HFF-Myc (cell line): ENCODE data around the gene GRIK4.

Experiments
- DNase-seq: peaks from one replicate; pipeline ENCODE4 v3.0.0-alpha.2; 2011; ENCODE audit warnings: low read depth; ENCODE audit errors: extremely low read depth
- H3K4me3 ChIP-seq: replicated peaks from 2 replicates; pipeline ENCODE4 v1.5.1; 2011; ENCODE audit warnings: low read depth, mild to moderate bottlenecking, control low read depth, low read length
- CTCF ChIP-seq: IDR thresholded peaks from 2 replicates; pipeline ENCODE4 v1.5.1; 2012; ENCODE audit warnings: mild to moderate bottlenecking, low read depth, low read length, control low read depth; ENCODE audit errors: missing control alignments

Gene GRIK4

GRCh38 chr11:120642196-120642894, 130.8 kb downstream of the GRIK4 start:
- no peak for DNase-seq
- H3K4me3 ChIP-seq = no peak overlapping the region
- TF ChIP-seq CTCF = no peak

GRCh38 chr11:120643284-120643683, 131.7 kb downstream of the GRIK4 start:
- no peak for DNase-seq

GRCh38 chr11:120645639-120646038, 134.1 kb downstream of the GRIK4 start:
- no peak for TF ChIP-seq CTCF
- DNase-seq = no peak
- no peak overlapping the region for H3K4me3 ChIP-seq

More at GRCh38 chr11:120643284-120643683, 131.7 kb downstream of the GRIK4 start:
- no peak overlapping the region for H3K4me3 ChIP-seq
- no peak for TF ChIP-seq CTCF

- no peak for DNase-seq
- H3K4me3 ChIP-seq = no peak overlapping the region
- no peak for TF ChIP-seq CTCF
These were observed 134.7 kb downstream of the GRIK4 start for GRCh38 chr11:120646206-120646605.

GRCh38 chr11:120647681-120648080, 136.1 kb downstream of the GRIK4 start:
- DNase-seq = no peak
- H3K4me3 ChIP-seq = no peak overlapping the region
- TF ChIP-seq CTCF = no peak

- DNase-seq = no peak
- no peak for TF ChIP-seq CTCF
These were observed 137.2 kb downstream of the GRIK4 start for GRCh38 chr11:120648771-120649170.

GRCh38 chr11:120649316-120649715, 137.8 kb downstream of the GRIK4 start:
- no peak overlapping the region for H3K4me3 ChIP-seq
- DNase-seq = no peak
- no peak for TF ChIP-seq CTCF

More at GRCh38 chr11:120648771-120649170, 137.2 kb downstream of the GRIK4 start:
- no peak overlapping the region for H3K4me3 ChIP-seq
